ENCODE measurements around the gene STPG4. TPM values are rescaled to one million over a fixed set of nuclear protein-coding genes. Genes with fewer than 3 reads are reported as not detected.

Gene STPG4, protein sequence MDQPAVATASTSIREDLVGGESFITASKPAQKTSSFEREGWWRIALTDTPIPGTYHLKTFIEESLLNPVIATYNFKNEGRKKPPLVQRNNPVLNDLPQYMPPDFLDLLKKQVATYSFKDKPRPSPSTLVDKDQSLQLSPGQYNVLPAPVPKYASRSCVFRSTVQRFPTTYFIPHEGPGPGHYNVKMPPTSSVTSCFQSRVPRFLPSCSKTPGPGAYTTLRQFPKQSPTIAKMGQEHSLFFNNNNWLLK
- 0.56 TPM in 1 of 2 replicates, not detected in the other for polyA plus RNA-seq

DNA sequence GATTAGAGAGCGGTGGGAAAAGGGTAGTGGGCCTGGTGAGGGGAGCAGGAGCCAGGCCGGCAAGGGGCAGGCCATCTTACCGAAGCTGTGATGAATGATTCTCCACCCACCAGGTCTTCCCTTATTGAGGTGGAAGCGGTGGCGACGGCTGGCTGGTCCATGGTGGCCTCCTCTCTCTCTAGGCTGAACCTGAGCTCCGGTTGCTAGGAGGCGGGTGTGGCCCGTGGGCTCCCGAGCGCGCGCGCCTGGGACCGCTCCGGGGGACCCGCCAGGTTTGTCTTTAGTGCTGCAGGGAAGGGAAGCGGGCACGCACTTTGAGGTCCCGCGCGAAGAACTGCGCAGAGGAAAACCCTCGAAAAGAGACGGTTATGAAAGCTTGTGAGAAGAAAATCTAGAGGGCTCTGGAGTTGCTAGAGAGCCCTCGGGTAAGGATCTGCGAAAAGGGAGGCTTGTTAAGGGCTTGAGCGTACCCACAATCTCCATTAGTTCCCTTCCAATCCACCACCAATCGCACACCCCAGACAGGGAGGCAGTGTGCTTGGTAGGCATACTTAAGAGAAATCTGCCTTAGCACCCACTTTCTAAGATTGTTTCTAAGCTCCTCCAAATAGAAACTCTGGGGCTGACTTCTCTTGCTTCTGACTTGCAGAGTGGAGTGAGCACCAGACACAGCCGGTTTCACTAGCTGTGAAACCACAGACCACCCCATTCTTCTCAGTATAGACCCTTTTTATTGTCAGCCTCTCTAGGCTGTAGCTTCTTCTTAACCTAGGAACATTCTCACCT is at the start of gene STPG4:
Gene STPG4, minus strand, starts transcription at position 218 of the 786 bp plus-strand sequence. Its CDS starts 57 bp downstream, at position 161.

Other genes with a start within 250 kb of the STPG4 start
- gene MCFD2, start 239.5 kb downstream of the STPG4 start, polyA plus RNA-seq, result 145 TPM in 2 replicates
- 0.97 and 0.99 TPM in 2 replicates for gene TTC7A, start 214.1 kb downstream of the STPG4 start, polyA plus RNA-seq
- 24,659 and 25,338 TPM in 2 replicates for gene CALM2, start 21.2 kb upstream of the STPG4 start, polyA plus RNA-seq
- 24.6 and 32.6 TPM in 2 replicates for gene EPCAM, start 214.0 kb upstream of the STPG4 start, polyA plus RNA-seq
- 22.0 and 34.8 TPM in 2 replicates for gene MSH2, start 247.8 kb upstream of the STPG4 start, polyA plus RNA-seq